ENCODE data around the gene FOXR1. TPM values are rescaled to one million over a fixed set of nuclear protein-coding genes. Genes with fewer than 3 reads are reported as not detected.

FOXR1 gene
- total and polyA plus RNA-seq, 2 donors (not counting 3 experiments of a cell fraction or from before 2014, with no cell fraction given) = not detected

- intact Hi-C loops (cut with micrococcal nuclease) (loop anchor here (1.0 to 5.0 kb wide), 2 partner anchors 20 to 59 kb away; partner anchors contain the start of genes HYOU1, RPS25 and TRAPPC4), dilution Hi-C loops (cut with MboI; ENCODE audit: extremely low pct_ligation_motif_present, low sequenced_read_pairs) (no loop called here)
- Histone ChIP-seq H3K9me1 (replicated peaks; ENCODE audit: control insufficient read depth, extremely low read depth, insufficient read depth, low read length) (no peaks in the 10 kb centered on the region), H3K36me3 (ENCODE audit: control insufficient read depth in 2 of 2, extremely low read depth in 1 of 2, insufficient read depth in 2 of 2, low read length in 2 of 2) (peaks cover 0 to 3% of the 10 kb centered on the region in 2 experiments), H4K20me1 (replicated peaks; ENCODE audit: control insufficient read depth, extremely low read depth, insufficient read depth, low read length) (no peaks in the 10 kb centered on the region), H3K27me3 (ENCODE audit: control insufficient read depth in 2 of 2, insufficient read depth in 2 of 2, low read length in 2 of 2) (no peaks in the 10 kb centered on the region), H3K79me2 (ENCODE audit: control insufficient read depth, insufficient read depth, low read length) (peaks cover 8% of the 10 kb centered on the region), H2AFZ (ENCODE audit: low read depth, low read length) (peak within 1 kb of the TSS; percentile 66), H3K4me3 (replicated peaks in 1 of 3; ENCODE audit: insufficient read depth in 1 of 3, low read depth in 1 of 3, low read length in 3 of 3) (peak within 1 kb of the TSS; percentile 61 to 81 (median 62)), H3K9me3 (replicated peaks; ENCODE audit: control insufficient read depth, insufficient read depth, low read length) (no peaks in the 10 kb centered on the region), H3K4me2 (ENCODE audit: insufficient read depth, low read length) (peak within 1 kb of the TSS; percentile 82), H3K4me1 (ENCODE audit: control insufficient read depth, extremely low read depth, insufficient read depth, low read length) (peaks cover 18% of the 10 kb centered on the region), H3K9ac (replicated peaks; ENCODE audit: extremely low read depth, insufficient read depth, low read length) (peak within 1 kb of the TSS; percentile 50), H3K27ac (ENCODE audit: insufficient read depth, low read depth, low read length) (peak within 1 kb of the TSS; percentile 26)
- DNase-seq (ENCODE audit: low read depth, low spot score) (peak; percentile 92), FAIRE-seq (peak; percentile 90)
- CTCF ChIA-PET = interaction anchor here (0.5 to 1.6 kb wide), 9 partner anchors 13 to 403 kb away, joined by 3 to 4 read pairs (median 3); no protein-coding TSS in a partner anchor
- no peak for TF ChIP-seq EZH2 (IDR thresholded peaks at IDR 0.05; ENCODE audit: borderline replicate concordance, low read depth, low read length, severe bottlenecking)
- TF ChIP-seq POLR2A (IDR thresholded peaks at IDR 0.05; ENCODE audit: low read depth, low read length) = peak; percentile 93
- no peak for TF ChIP-seq FOS (IDR thresholded peaks at IDR 0.05; ENCODE audit: borderline replicate concordance, insufficient read depth, low read length)
- peak; percentile 84 for TF ChIP-seq POLR2AphosphoS5 (IDR thresholded peaks at IDR 0.05; ENCODE audit: insufficient read depth, low read depth, low read length)
- TF ChIP-seq, protein P1, sequence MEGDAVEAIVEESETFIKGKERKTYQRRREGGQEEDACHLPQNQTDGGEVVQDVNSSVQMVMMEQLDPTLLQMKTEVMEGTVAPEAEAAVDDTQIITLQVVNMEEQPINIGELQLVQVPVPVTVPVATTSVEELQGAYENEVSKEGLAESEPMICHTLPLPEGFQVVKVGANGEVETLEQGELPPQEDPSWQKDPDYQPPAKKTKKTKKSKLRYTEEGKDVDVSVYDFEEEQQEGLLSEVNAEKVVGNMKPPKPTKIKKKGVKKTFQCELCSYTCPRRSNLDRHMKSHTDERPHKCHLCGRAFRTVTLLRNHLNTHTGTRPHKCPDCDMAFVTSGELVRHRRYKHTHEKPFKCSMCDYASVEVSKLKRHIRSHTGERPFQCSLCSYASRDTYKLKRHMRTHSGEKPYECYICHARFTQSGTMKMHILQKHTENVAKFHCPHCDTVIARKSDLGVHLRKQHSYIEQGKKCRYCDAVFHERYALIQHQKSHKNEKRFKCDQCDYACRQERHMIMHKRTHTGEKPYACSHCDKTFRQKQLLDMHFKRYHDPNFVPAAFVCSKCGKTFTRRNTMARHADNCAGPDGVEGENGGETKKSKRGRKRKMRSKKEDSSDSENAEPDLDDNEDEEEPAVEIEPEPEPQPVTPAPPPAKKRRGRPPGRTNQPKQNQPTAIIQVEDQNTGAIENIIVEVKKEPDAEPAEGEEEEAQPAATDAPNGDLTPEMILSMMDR (IDR thresholded peaks at IDR 0.05; ENCODE audit: extremely low read depth in 1 of 2, insufficient read depth in 1 of 2, low read depth in 1 of 2, low read length in 2 of 2) = no peak
- TF ChIP-seq MYC (IDR thresholded peaks at IDR 0.05; ENCODE audit: low read depth, low read length) = no peak
- POLR2A ChIA-PET = interaction anchor here (0.6 to 1.4 kb wide), 2 partner anchors 20 to 207 kb away, joined by 4 to 6 read pairs; partner anchors contain the start of genes DDX6, RPS25 and TRAPPC4
- no TSS peak for BruUV-seq (replicated peaks)
Measured at GRCh38 chr11:118997627-118998387, 26.2 kb downstream of the FOXR1 start, which contains the start of gene CENATAC. CENATAC (plus strand) TSS chr11:118998138; CDS start chr11:118998198, 60 bp downstream.

Data from endothelial cell of umbilical vein (primary cell).